Measurements from ENCODE around the gene TMED5. TPM values are rescaled to one million over a fixed set of nuclear protein-coding genes. Genes with fewer than 3 reads are reported as not detected.

Gene TMED5
- total RNA-seq, 4 donors from 2014 or later, result 37.7 to 62.3 (median 40.2) TPM

DNA sequence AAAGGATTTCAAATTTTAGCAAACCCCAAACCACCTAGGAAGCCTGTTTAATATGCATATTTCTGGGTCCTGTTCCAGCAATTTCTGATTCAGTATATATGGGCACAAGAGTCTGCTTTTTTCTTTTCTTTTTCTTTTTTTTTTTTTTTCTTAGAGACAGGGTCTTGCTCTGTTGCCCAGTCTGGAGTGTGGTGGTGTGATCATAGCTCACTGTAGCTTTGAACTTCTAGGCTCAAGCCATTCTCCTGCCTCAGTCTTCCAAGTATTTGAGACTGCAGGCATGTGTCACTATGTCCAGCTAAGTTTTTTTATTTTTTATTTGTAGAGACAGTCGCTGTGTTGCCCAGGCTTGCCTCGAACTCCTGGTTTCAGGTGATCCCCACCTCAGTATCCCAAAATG lies 35.1 kb upstream of the TMED5 start:
- DNase-seq (ENCODE audit: low spot score in 2 of 2), result no peak
- Histone ChIP-seq H3K9me3 (no peaks in the 10 kb centered on the region), H3K4me1 (no peaks in the 10 kb centered on the region), H3K27ac (no peak overlapping the region), H3K36me3 (peaks cover 4% of the 10 kb centered on the region), H3K4me3 (no peak overlapping the region), H3K27me3 (no peaks in the 10 kb centered on the region)
- TF ChIP-seq POLR2A (IDR thresholded peaks at IDR 0.05), result no peak
- no peak for TF ChIP-seq POLR2AphosphoS5 (IDR thresholded peaks at IDR 0.05)
- TF ChIP-seq, protein P1, sequence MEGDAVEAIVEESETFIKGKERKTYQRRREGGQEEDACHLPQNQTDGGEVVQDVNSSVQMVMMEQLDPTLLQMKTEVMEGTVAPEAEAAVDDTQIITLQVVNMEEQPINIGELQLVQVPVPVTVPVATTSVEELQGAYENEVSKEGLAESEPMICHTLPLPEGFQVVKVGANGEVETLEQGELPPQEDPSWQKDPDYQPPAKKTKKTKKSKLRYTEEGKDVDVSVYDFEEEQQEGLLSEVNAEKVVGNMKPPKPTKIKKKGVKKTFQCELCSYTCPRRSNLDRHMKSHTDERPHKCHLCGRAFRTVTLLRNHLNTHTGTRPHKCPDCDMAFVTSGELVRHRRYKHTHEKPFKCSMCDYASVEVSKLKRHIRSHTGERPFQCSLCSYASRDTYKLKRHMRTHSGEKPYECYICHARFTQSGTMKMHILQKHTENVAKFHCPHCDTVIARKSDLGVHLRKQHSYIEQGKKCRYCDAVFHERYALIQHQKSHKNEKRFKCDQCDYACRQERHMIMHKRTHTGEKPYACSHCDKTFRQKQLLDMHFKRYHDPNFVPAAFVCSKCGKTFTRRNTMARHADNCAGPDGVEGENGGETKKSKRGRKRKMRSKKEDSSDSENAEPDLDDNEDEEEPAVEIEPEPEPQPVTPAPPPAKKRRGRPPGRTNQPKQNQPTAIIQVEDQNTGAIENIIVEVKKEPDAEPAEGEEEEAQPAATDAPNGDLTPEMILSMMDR (IDR thresholded peaks at IDR 0.05), result no peak
- no peak for TF ChIP-seq EP300 (IDR thresholded peaks at IDR 0.05)
- WGBS, result 94% methylated on average over 2 of the region's 2 CpGs

DNA sequence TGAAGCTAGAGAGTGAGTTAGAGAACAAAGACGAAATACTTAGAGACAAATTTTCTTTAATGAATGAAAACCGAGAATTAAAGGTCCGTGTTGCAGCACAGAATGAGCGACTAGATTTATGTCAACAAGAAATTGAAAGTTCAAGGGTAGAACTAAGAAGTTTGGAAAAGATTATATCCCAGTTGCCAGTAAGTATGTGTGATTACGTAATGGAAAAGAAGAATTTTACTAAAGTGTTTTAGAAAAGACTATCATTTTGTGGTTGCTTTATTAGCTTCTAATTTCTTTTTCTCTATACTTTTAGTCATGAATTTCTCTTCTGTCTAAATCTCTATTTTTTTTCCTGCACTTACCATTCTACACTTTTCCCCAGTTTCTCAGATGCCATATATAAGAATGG lies 27.0 kb upstream of the TMED5 start:
- no peak overlapping the region for H3K27ac ChIP-seq
- DNase-seq (ENCODE audit: low spot score in 2 of 2), result no peak
- 94% methylated on average over 5 of the region's 5 CpGs for WGBS
- no peaks in the 10 kb centered on the region for H3K9me3 ChIP-seq
- H3K36me3 ChIP-seq, result no peaks in the 10 kb centered on the region
- H3K27me3 ChIP-seq, result no peaks in the 10 kb centered on the region
- no peaks in the 10 kb centered on the region for H3K4me1 ChIP-seq
- TF ChIP-seq POLR2A (IDR thresholded peaks at IDR 0.05), result no peak
- no peak for TF ChIP-seq POLR2AphosphoS5 (IDR thresholded peaks at IDR 0.05)
- TF ChIP-seq, protein P1 (IDR thresholded peaks at IDR 0.05), result no peak
- TF ChIP-seq EP300 (IDR thresholded peaks at IDR 0.05), result no peak
- no peak overlapping the region for H3K4me3 ChIP-seq

DNA sequence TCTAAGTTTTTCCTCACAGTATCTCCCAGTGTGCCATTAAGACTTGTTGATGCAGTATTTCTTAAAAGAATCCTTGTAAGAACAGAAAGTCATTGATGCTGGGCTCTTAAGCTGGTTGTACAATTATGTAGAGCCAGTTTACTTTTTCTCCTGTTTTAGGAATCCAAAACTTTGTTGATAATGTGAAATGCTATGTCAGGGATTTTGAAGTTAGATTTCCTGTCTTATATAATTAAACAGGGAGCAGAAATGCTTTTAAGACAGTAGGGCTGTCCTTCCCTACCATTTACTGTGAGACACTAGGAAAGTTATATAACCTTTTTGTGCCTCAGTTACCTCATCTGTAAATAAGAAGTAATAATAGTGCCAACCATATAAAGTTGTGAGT lies 26.3 kb upstream of the TMED5 start:
- no peak for DNase-seq (ENCODE audit: low spot score in 2 of 2)
- no peak overlapping the region for H3K27ac ChIP-seq
- no peaks in the 10 kb centered on the region for H3K36me3 ChIP-seq
- H3K27me3 ChIP-seq, result no peaks in the 10 kb centered on the region
- no peak overlapping the region for H3K4me3 ChIP-seq
- TF ChIP-seq POLR2A (IDR thresholded peaks at IDR 0.05) (no peak), POLR2AphosphoS5 (IDR thresholded peaks at IDR 0.05) (no peak), EP300 (IDR thresholded peaks at IDR 0.05) (no peak)
- TF ChIP-seq, protein P1 (IDR thresholded peaks at IDR 0.05), result no peak
- H3K4me1 ChIP-seq, result no peaks in the 10 kb centered on the region
- H3K9me3 ChIP-seq, result no peaks in the 10 kb centered on the region

DNA sequence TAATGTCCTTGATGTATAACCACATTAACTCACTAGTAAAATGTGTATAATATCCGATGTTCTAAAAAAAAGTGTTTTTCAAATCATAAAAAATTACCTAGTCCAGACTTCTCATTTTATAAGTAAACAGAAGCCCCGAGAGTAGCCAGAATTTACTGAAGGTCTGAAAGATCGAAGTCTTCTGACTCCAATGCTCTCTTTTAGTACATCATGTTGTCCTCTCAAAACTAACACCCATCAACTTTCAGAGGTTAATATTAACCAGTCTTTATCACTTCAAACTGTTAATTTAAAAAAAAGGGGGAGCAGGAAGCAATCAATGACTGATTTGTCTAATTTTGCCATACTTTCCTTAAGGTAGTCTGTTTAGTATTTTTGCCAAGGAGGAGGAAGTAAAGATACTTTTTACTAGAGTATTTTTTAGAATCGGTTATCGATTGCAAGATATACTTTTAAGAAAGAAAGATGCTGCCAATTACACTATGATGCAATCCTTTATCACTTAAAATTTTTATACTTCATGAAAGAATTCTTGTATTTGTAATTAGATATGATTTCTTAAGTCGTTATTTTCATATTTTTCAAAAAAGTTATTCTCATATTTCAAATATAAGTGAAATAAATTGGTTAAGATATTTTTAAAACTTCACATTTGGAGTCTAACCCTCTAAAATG lies 25.8 kb upstream of the TMED5 start:
- Histone ChIP-seq H3K27me3 (no peaks in the 10 kb centered on the region), H3K4me1 (no peaks in the 10 kb centered on the region), H3K9me3 (no peaks in the 10 kb centered on the region), H3K36me3 (no peaks in the 10 kb centered on the region), H3K4me3 (no peak overlapping the region), H3K27ac (no peak overlapping the region)
- no peak for DNase-seq (ENCODE audit: low spot score in 2 of 2)
- WGBS, result 95% methylated on average over 6 of the region's 6 CpGs
- TF ChIP-seq POLR2AphosphoS5 (IDR thresholded peaks at IDR 0.05) (no peak), EP300 (IDR thresholded peaks at IDR 0.05) (no peak), POLR2A (IDR thresholded peaks at IDR 0.05) (no peak)
- TF ChIP-seq, protein P1 (IDR thresholded peaks at IDR 0.05), result no peak

DNA sequence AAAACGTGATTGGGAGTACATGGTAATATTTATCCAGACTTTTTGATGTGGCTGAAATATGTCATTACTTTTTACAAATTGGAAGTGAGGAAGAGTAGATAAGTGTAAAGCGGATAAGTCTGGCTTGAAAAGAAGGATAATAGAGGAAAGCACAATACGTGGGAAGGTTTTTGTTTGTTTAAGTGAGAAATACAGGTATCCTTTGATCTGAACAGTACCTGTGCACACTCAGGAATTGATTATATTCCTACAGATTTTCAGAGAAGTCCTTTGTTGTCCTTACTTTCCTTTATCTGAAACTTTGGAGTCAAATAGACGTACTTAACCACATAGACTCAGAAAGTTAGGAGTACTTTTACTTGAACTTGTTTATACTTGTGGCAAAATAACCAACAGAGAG lies 20.5 kb upstream of the TMED5 start:
- Histone ChIP-seq H3K4me3 (no peak overlapping the region), H3K27me3 (no peaks in the 10 kb centered on the region), H3K9me3 (no peaks in the 10 kb centered on the region), H3K4me1 (no peaks in the 10 kb centered on the region), H3K36me3 (no peaks in the 10 kb centered on the region), H3K27ac (no peak overlapping the region)
- no peak for TF ChIP-seq POLR2AphosphoS5 (IDR thresholded peaks at IDR 0.05)
- no peak for TF ChIP-seq EP300 (IDR thresholded peaks at IDR 0.05)
- no peak for TF ChIP-seq POLR2A (IDR thresholded peaks at IDR 0.05)
- TF ChIP-seq, protein P1 (IDR thresholded peaks at IDR 0.05), result no peak
- WGBS, result 95% methylated on average over 4 of the region's 4 CpGs
- no peak for DNase-seq (ENCODE audit: low spot score in 2 of 2)
